GM18520 (cell line): Measurements from ENCODE around the gene PROM1.

Experiments
- ATAC-seq: cut with Tn5 transposase; IDR thresholded peaks from one replicate; pipeline ENCODE4 v1.9.1; 2021; ENCODE audit not compliant: unreplicated experiment

The PROM1 gene

DNA sequence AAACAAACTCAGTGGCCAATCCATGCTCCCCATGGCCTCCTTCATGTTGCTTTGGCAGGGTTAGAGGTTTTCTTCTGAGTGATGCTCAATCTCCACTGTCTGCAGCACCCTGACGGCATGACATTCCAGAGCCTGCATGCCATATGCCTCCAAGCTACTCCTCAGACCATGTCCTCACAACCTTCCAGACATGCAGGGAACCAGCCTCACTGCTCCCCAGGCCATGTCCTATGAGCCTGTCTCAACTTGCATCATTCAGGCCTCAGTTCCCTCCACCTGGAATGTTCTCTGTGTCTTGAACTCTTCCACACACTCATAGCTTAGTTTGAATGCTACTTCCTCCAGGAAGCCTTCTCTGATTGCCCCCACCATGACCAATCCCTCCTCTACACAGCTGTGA is 18.8 kb downstream of the PROM1 start:
- no peak for ATAC-seq

DNA sequence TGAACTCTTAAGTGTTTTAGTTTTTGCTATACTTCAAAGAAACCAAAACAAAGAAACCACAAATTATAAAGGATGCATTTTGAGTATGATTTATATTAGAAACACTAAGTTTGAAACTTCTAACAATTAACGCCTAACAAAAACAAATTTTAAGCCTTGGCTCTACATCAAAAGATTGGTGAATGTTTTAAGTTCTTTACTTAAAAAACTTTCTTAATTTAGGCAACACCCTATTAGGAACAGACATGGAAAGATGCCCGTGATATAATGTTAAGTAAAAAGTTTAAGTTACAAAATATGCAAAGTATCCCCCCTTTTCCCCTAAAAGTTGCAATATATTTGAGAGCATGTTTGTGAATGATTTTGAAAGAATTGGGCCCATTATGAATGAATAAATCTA is 21.2 kb downstream of the PROM1 start:
- ATAC-seq: no peak

DNA sequence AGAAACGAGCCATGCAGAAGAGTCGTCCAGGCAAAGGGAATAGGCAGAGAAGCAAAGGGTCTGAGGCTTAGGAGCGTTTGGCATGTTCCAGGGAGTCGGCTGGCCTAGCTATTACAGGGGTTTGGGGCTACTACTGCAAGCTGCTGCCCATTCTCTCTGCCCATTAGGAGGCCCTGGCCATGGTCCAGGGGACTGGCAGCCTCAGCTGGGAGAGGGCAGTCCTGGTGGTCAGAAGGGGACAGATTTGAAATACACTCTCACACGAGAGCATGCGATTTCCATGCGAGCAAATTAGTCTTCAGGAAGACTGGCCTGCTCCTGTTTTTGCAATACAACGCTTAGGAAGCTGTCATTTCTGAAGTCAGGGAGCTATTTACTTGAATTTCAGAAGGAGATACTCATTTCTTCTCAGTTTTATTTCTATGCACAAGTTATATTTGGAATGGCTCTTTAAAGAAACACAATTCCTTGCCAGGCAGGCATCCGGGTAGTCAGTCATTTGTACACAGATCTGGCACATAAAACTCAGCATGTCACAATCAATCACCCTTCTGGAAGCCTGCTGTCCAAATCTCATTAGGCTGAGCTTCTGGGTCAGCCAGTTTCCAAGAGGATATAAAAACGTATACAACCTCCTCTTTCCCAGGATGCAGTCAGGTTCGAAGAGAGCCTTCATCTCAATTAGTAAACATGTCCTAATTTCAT is 27.0 kb downstream of the PROM1 start:
- no peak for ATAC-seq

GRCh38 chr4:16055873-16056272 is 27.9 kb downstream of the PROM1 start:
- no peak for ATAC-seq

DNA sequence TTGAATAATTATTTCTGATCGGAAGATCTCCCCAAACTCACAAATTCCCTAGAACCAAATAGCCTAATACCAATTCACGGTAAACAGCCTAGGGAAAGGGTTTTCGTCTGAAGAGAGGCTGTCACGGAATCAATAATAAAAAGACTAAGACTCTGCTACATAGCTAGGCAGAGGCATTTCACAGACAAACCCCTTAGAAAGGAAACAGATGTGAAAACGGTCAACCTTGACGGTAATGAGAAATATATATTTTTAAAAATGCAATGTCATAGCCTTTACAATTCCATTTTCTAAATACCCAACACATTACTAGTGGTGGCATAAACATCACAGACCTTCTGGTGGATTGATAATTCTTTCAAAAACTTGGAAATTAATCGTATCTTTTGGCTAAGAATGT is 28.4 kb downstream of the PROM1 start:
- no peak for ATAC-seq

GRCh38 chr4:16052939-16053338 is 30.9 kb downstream of the PROM1 start:
- ATAC-seq: no peak

GRCh38 chr4:16051980-16052379 is 31.8 kb downstream of the PROM1 start:
- ATAC-seq: no peak

- no peak for ATAC-seq
Measured at GRCh38 chr4:16051132-16051531, 32.7 kb downstream of the PROM1 start.

- ATAC-seq: no peak
Measured at GRCh38 chr4:16050669-16051068, 33.2 kb downstream of the PROM1 start.

- ATAC-seq: no peak
Measured at GRCh38 chr4:16048619-16049419, 35.0 kb downstream of the PROM1 start.

DNA sequence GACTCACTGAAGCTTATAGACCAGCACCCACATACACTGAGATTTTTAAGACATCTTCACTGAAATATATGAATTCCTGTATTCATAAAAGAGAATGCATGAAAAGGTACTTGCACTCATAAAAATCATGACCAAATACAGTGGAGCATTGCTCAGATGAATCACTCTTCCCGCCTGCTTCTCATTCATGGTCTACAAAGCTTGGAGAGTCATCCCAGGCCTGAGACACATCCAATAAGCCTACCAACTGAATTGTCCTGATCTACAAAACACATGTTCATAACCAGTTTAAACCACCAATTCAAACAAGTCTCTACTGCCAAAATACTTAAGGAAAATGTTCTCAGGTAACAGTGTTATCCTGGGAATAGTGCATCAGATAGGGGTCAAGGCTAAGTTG is 38.1 kb downstream of the PROM1 start:
- ATAC-seq: no peak

GRCh38 chr4:16043642-16044498 is 40.0 kb downstream of the PROM1 start:
- ATAC-seq: no peak

DNA sequence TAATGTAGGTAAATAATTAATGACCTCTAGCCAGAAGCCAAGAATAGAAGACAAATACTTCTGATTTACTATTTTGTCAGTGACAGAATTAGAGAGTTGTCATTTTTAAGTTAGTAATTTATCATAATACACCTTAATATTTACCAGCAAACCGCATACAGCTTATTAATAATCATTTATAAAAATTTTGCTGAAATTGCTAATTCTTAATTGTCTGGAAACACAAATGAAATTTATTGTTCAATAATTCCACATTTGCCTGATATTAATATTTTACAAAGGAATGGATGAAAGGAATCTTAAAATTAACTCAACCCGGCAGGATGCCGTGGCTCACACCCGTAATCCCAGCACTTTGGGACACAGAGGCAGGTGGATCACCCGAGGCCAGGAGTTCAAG is 44.7 kb downstream of the PROM1 start:
- no peak for ATAC-seq

DNA sequence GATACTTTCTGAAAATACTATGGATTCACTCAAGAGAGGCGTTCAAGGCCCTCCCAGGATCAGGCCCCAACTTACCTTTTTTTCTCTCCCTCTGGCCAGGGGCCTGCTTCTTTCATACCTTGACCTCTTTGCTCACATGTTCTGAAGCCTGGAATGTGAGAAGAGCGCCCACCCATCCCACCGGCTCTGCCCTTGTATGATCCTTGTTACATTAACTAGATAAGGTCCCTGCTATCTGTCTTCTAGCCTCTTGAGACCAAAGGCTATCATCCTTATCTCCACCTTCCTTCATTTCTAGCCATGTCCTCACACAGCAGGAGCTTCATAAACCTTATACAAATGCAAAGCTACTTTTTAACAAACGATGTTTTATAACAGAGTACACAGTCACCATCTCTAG is 45.9 kb downstream of the PROM1 start:
- no peak for ATAC-seq

DNA sequence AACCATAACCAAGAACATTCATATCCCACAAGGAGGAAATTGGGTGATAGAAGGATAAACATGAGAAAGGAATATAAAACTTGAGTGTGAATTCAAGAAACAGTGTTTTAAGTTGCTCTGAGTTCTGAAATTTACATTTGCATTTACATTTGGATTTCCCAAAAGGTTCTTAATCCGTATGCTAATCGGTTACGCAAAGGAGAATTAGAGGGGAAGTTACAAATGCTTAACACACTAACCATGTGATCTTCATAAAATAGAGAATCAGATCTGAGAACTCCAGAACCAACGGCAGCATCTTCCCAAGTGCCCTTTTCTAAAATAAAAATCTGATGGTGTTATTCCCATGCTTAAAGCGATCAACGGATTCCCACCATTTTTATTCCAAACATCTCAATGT is 48.0 kb downstream of the PROM1 start:
- ATAC-seq: no peak

DNA sequence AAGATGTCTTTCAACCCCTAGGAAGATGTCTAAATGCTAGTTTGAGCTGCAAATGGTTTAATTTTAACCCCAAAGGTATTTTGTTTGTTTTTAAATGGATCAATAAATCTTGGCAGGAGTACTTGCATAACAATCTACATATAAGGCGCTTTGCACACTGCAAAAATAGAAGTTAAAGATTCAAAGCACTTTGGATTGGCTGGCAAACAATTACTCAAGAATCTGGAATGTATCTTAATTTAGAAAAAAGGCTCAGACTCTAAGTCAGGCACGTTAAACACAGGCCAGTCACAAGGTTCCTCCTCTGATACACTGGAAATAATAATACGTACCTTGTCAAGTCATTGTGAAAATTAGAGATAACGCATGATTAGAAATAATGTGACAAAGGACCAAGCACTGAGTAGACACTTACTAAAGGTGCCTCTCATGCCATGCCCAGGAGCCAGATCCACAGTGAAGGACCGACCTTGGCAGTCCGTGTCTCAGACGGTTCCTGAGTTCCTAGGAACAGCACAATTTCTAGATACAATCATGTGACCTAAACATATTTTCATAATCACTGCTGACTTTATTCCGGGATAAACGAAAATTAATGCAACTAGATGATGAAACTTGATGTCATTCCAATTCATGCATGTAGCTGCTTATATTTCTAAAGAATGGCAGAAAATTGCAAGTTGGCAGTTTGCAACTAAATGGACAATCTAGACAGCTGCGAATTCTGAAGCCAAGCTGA is 49.6 kb downstream of the PROM1 start:
- no peak for ATAC-seq

- ATAC-seq: no peak
Measured at GRCh38 chr4:16032396-16032770, 51.4 kb downstream of the PROM1 start.

DNA sequence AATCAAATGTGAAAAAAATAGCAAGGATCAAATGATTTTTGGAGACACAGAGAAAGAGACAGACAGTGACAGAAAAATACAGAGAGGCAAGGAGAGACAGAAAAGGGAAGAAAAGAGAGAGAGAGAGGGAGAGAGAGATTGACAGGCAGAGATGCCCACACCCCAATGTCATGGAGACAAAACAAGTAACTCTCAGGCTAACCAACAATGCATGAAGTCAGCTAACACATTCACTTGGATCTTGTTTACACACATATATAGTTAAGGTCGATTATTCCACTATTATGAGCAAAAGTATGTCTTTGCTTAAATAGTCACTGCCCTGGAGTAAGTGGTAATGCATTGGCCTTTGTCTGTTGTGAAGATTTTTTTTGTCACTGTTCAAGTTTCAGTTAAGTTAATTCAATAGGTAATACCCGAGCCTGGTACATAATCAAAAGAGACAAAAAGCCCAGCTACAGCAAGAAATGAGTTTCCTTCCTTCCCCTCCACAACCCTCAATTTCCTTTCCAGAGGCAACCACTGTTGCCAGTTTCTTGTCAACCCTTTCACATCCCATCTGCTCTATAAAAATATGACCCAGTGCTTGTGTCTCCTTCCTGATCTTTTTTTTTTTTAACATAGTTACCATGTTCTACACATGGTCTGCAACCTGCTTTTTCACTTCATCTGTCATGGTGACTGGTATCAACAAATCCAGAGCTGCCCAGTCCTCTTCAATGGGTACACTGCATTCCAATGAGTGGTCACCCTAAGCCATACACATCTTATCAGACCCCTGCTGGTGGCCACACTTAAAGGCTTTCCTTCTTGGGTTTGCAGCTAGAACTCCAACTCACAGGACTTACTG is 52.1 kb downstream of the PROM1 start:
- no peak for ATAC-seq

DNA sequence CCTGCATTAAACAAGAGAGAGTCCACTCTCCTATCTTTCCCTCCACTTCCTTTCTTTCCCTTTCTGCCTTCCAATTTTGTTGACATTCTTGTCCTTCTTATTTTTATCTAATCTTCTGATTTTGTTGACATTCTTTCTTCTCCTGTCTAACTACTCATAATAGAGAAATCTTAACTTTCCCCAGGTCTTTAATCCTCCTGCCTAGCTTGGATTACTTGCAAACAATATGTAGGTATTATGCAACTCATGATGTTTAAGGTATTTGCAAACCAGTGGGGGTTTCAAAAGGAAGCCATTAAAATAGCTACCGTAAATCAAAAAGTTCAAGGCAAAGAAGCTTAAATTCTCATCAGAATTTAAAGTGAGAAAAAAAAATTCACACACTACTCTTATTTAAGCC is 53.9 kb downstream of the PROM1 start:
- no peak for ATAC-seq

GRCh38 chr4:16029262-16029661 is 54.6 kb downstream of the PROM1 start:
- ATAC-seq: no peak
